ENCODE results near the gene TGIF1.

- TF ChIP-seq YY1 (IDR thresholded peaks at IDR 0.05; ENCODE audit: insufficient read depth, insufficient read length) (no peak), SUZ12 (IDR thresholded peaks at IDR 0.05; ENCODE audit: extremely low read depth, insufficient read depth, insufficient read length) (no peak), ZNF274 (IDR thresholded peaks at IDR 0.05; ENCODE audit: low read depth, low read length) (no peak)
Observed at GRCh38 chr18:3463051-3463450, 13.1 kb downstream of the TGIF1 start.

All from NT2/D1 (cell line).